Hippocampal formation (tissue), 2 donors: Measurements from ENCODE around the gene ZFP3.
"Not testable (repeated sequence)": the region's sequence is repeated elsewhere in the genome, so short reads cannot be mapped to it uniquely, and the experiment has no call there.

Experiments used
- DNase-seq, 2 donors: peaks; one replicate each; lab custom pipeline; 2025; lab: John Stamatoyannopoulos, UW

Gene ZFP3

DNA sequence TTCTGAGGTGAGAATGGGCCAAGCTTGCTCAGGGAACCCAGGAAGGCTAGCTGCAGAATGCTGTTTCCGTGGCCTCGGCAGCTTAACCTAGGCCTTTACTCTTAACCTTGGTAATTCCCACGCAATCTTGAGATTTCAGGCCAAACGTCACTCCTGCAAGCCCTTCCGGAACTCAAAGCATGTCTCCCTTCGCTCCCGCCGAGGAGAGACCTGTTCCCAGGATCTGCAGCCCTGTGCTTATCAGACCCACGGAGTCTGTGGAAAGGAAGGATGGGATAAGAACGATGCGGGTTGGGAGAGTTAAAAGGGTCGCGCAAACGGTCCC, 524 bp upstream of the ZFP3 start:
- DNase-seq: no peak

DNA sequence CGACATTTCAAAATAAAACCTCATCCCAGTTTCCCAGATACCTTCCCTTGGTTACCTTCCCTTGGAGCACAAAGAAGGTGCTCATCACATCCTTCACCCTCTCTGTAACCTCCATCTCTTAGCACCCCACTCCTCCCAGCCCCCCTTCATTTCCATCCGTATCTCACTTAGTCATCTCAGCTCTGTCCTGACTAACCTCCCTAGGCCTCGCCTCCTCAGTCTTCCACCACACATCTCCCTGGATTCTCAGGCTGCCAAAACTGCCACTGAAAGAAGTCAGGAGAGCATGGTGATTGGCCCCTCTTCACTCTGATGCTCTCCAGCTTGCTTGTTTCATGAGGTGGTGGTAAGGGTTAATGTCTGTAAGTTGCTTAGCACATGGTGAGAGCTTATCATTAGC, 2.3 kb downstream of the ZFP3 start:
- DNase-seq: no peak

GRCh38 chr17:5092218-5093010, 14.1 kb downstream of the ZFP3 start:
- no peak for DNase-seq

DNA sequence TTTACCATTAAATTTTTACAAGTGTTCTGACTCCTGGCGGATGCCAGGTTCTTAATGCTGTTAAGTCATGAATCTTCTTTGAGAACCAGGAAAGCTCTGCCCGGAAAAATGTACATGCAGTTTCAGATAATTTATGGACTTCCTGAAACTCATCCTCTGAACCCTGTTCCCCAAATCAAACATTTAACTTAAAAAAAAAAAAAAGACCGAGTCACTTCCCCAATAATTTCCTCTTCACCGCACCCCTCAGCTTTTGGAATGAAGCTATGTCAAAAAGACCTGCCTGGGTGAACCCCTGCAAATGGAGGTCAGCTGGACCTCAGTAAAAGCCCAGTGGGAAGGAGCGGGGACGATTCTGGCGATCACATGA, 18.4 kb downstream of the ZFP3 start:
- DNase-seq: no peak

GRCh38 chr17:5097101-5097834, 19.0 kb downstream of the ZFP3 start:
- peak; percentile 1 to 11 for DNase-seq

DNA sequence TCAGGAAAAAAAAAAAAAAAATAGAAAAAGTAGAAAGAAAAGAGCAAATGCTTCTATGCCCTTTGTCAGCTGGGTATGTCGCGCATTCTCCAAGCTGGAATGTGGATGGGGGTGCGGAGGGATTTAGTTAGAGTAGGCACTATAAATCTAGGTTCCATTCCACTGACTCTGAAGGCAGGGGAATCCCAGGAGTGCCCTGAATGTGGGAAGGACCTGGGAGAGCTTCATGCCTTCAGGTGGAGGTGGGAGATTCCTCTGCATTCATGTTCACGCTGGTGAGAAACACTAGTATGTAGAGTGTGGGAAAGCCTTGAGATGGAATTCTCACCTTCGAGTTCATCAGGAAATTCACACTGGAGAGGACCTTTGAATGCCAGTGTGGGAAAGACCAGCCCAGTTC, 21.0 kb downstream of the ZFP3 start:
- DNase-seq: no peak

- DNase-seq: no peak
Observed at GRCh38 chr17:5100832-5101231, 22.6 kb downstream of the ZFP3 start.

DNA sequence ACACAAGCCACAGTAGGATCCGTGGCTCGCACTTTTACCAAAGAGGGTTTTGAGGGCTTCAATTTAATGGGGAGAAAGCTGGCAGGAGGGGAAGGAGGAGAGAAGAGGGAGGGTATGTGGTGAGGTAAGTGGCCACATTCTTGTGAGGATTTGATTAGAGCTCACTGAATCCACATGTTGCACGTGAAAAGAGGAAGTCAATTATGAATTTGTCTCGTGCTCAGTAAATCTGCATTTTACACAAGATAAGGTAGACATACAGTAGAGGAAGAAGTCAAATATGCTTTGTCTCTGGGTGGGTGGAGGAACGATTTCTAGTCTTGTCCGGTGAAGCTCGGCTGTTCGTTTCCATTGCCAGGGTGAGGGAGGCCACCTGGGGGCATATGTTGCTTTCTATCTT, 32.5 kb downstream of the ZFP3 start:
- DNase-seq: no peak

GRCh38 chr17:5111402-5112204, 33.3 kb downstream of the ZFP3 start, which contains the start of gene ZNF232:
ZNF232 (minus strand) TSS chr17:5111878; CDS start chr17:5111822, 56 bp downstream.
- DNase-seq: peak; percentile 88 to 91

GRCh38 chr17:5115673-5116651, 37.7 kb downstream of the ZFP3 start, which contains the start of gene USP6:
USP6 (plus strand) TSS chr17:5116032; CDS start chr17:5130368, 14,336 bp downstream.
- DNase-seq: no peak

DNA sequence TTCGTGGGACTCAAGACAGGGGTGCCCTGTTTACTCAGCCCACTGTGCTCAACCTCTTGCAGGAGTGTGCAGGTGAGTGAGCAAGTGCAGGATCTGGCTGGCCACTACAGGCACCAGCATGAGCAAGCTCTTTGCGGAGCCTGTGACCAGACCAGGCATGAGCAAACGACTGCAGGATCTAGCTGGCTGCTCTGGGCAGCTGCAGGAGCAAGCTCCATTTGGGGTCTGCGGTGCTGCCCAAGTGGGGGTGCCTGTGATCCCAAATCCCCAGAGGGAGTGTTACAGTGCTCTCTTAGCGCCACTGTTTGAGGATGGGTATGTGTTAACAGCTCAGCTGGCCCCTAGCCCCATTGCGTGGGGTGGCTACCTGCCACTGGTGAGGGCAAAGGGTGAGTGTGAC, 40.0 kb downstream of the ZFP3 start:
- no peak for DNase-seq

GRCh38 chr17:5120036-5120435, 41.8 kb downstream of the ZFP3 start:
- DNase-seq: no peak

DNA sequence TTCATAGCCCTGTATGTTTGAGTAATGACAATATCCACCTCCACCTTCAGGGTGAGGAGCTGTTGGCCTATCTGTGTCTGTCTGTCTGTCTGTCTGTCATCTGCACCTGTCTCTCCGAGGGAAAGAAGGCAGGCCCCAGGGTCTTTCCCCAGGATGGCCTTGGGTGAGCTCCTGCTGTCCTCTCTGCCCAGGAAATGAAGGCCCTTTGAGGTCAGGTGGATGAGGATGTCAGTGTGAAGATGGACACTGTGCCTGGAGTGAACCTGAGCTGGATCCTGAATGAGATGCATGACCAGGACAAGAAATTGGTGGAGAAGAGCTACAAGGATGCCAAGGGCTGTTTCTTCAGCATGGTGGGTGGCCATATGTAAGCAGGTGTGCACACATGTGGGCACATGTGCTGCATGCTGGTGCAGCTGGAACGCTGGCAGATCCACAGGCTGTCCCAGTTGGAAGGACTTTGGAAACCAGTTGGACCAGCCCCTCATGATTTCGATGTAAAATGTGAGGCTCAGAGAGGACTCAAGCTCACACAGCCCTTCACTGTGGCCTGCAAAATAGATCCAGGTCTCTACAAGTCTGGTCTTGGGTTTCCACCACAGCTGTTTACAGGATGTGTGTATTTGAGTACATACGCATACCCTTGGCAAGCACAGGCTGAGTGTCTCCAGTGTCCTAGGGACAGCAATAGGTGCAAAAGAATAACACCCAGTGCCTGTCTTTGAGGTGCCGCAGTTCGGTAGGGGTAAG, 42.3 kb downstream of the ZFP3 start:
- not testable (repeated sequence) for DNase-seq

- no peak for DNase-seq
Observed at GRCh38 chr17:5121186-5121841, 43.0 kb downstream of the ZFP3 start.

- not testable (repeated sequence) for DNase-seq
Observed at GRCh38 chr17:5122056-5122455, 43.8 kb downstream of the ZFP3 start.

DNA sequence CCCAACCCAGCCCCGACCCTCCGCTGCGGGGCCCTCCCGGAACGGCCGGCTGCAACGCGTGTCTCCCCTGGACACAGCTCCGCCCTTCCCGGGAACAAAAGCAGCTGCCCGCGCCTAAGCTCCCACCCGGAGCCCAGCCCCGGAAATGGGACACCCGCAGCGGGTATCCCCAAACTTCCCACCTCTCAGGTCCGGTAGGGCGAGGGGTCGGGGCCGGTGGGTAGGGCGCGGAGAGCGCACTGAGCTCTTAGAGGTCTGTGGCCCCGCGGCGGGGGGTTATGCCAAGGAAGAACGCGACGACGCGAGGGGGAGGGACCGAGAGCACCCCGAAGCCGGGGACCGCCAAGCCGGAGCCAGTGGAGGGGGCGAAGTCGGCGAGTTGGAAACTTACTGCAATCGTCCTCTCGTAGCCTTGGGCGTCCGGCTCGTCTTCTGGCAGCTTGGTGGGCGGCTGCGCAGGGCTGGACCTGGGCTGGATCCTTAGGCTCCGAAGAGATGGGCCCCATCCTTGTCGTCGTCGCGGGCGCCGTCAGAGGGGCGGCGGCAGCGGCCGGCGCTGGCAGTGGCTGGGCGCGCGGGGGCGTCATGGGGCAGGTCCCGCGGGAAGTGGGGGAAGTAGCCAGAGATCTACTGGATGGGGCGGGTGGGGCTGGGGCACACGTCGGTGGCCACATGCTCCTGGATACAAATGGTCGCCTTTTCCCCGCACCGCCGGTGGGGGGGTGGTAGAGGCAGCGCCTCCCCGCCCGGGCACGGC, 44.5 kb downstream of the ZFP3 start:
- DNase-seq: no peak

GRCh38 chr17:5123343-5124124, 45.3 kb downstream of the ZFP3 start:
- DNase-seq: no peak

DNA sequence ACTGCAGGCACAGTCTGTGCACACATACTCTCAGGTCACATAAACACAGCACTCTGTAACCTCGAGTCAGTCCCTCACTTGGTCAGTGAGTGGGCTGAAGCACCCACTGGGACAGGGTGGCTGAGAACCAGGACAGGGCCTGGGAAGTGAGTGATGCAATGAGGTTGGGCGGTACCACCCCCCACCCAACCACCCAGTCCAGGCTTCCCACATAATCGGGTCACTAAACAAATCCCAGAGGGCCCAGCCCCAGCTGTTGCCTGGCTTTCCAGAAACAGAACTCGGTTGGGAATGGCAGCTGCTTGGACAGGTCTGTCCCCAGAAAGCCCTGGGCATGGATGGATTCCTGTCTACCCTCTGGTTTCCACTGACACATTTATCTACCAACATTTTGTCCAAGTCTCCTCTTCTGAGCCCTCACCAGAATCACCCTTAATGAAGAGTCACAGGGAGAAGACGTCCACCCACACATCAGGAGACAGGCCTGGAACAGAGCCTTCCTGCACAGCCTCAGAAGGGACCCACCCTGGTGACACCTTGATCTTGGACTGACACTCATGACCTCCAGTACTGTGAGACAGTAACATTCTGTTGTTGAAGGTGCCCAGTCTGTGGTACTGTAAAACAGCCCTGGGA, 46.0 kb downstream of the ZFP3 start:
- not testable (repeated sequence) for DNase-seq
